Measurements from ENCODE around the gene MARCHF3. TPM values are rescaled to one million over a fixed set of nuclear protein-coding genes. Genes with fewer than 3 reads are reported as not detected.

MARCHF3 gene
- total and polyA plus RNA-seq, 2 donors (not counting 1 experiment from before 2014, with no cell fraction given) = 8.6 to 11.6 TPM

- no peak for DNase-seq (ENCODE audit: low read depth in 2 of 2)
- Histone ChIP-seq H3K4me2 (ENCODE audit: extremely low read depth, insufficient read depth, low read length) (no peak overlapping the region), H3K4me3 (replicated peaks in 1 of 4; ENCODE audit: control extremely low read depth in 1 of 4, insufficient read depth in 1 of 4, low read depth in 3 of 4, low read length in 4 of 4) (no peak overlapping the region), H3K27me3 (ENCODE audit: control insufficient read depth, insufficient read depth, low read length) (no peaks in the 10 kb centered on the region), H3K79me2 (ENCODE audit: control insufficient read depth, insufficient read depth, low read length) (no peaks in the 10 kb centered on the region), H3K9me3 (ENCODE audit: control insufficient read depth, insufficient read depth, low read depth, low read length) (no peaks in the 10 kb centered on the region), H3K9ac (ENCODE audit: insufficient read depth, low read length) (no peak overlapping the region), H3K36me3 (ENCODE audit: control insufficient read depth, insufficient read depth, low read length) (no peaks in the 10 kb centered on the region), H3K27ac (ENCODE audit: insufficient read depth, low read length) (no peak overlapping the region), H3K4me1 (ENCODE audit: control insufficient read depth, extremely low read depth, insufficient read depth, low read length) (no peaks in the 10 kb centered on the region), H2AFZ (ENCODE audit: low read length) (no peak overlapping the region), H4K20me1 (ENCODE audit: control insufficient read depth, extremely low read depth, insufficient read depth, low read length) (no peaks in the 10 kb centered on the region)
- no peak for TF ChIP-seq EZH2 (IDR thresholded peaks at IDR 0.05; ENCODE audit: low read length, missing control alignments)
- TF ChIP-seq, protein P1, sequence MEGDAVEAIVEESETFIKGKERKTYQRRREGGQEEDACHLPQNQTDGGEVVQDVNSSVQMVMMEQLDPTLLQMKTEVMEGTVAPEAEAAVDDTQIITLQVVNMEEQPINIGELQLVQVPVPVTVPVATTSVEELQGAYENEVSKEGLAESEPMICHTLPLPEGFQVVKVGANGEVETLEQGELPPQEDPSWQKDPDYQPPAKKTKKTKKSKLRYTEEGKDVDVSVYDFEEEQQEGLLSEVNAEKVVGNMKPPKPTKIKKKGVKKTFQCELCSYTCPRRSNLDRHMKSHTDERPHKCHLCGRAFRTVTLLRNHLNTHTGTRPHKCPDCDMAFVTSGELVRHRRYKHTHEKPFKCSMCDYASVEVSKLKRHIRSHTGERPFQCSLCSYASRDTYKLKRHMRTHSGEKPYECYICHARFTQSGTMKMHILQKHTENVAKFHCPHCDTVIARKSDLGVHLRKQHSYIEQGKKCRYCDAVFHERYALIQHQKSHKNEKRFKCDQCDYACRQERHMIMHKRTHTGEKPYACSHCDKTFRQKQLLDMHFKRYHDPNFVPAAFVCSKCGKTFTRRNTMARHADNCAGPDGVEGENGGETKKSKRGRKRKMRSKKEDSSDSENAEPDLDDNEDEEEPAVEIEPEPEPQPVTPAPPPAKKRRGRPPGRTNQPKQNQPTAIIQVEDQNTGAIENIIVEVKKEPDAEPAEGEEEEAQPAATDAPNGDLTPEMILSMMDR (conservative IDR thresholded peaks at IDR 0.05 in 1 of 2, IDR thresholded peaks at IDR 0.05 in 1 of 2; ENCODE audit: low read depth in 1 of 2, low read length in 2 of 2) = no peak
Measured at GRCh38 chr5:126928041-126928440, 102.3 kb downstream of the MARCHF3 start.

DNA sequence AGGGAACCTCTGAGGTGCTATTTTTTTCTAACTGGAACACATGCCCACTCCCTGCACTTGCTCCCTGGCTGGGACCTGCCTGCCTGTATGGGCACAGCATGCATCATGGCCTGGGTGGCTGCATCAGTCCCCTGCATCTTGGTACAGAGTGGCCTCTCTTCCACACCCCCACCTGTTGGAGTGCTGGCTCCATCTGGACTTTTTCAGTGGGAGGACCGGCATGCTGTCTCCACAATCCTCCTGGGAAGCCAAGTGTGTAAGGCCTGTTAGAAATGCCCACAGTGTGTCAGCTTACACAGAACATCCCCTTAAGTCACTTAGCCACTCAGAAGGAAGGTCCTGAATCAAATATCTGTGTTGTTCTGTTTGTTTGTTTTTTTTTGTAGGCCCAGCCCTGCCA, 102.9 kb downstream of the MARCHF3 start:
- Histone ChIP-seq H2AFZ (ENCODE audit: low read length) (no peak overlapping the region), H3K27ac (ENCODE audit: insufficient read depth, low read length) (no peak overlapping the region), H3K27me3 (ENCODE audit: control insufficient read depth, insufficient read depth, low read length) (no peaks in the 10 kb centered on the region), H3K4me2 (ENCODE audit: extremely low read depth, insufficient read depth, low read length) (no peak overlapping the region), H3K4me1 (ENCODE audit: control insufficient read depth, extremely low read depth, insufficient read depth, low read length) (no peaks in the 10 kb centered on the region), H3K79me2 (ENCODE audit: control insufficient read depth, insufficient read depth, low read length) (no peaks in the 10 kb centered on the region), H4K20me1 (ENCODE audit: control insufficient read depth, extremely low read depth, insufficient read depth, low read length) (no peaks in the 10 kb centered on the region), H3K9ac (ENCODE audit: insufficient read depth, low read length) (no peak overlapping the region), H3K9me3 (ENCODE audit: control insufficient read depth, insufficient read depth, low read depth, low read length) (no peaks in the 10 kb centered on the region), H3K36me3 (ENCODE audit: control insufficient read depth, insufficient read depth, low read length) (no peaks in the 10 kb centered on the region), H3K4me3 (replicated peaks in 1 of 4; ENCODE audit: control extremely low read depth in 1 of 4, insufficient read depth in 1 of 4, low read depth in 3 of 4, low read length in 4 of 4) (no peak overlapping the region)
- no peak for DNase-seq (ENCODE audit: low read depth in 2 of 2)
- TF ChIP-seq, protein P1 (conservative IDR thresholded peaks at IDR 0.05 in 1 of 2, IDR thresholded peaks at IDR 0.05 in 1 of 2; ENCODE audit: low read depth in 1 of 2, low read length in 2 of 2) = no peak
- TF ChIP-seq EZH2 (IDR thresholded peaks at IDR 0.05; ENCODE audit: low read length, missing control alignments) = no peak

GRCh38 chr5:126926187-126926586, 104.2 kb downstream of the MARCHF3 start:
- H3K9ac ChIP-seq (ENCODE audit: insufficient read depth, low read length) = no peak overlapping the region
- no peak overlapping the region for H3K4me2 ChIP-seq (ENCODE audit: extremely low read depth, insufficient read depth, low read length)
- H3K9me3 ChIP-seq (ENCODE audit: control insufficient read depth, insufficient read depth, low read depth, low read length) = no peaks in the 10 kb centered on the region
- no peaks in the 10 kb centered on the region for H4K20me1 ChIP-seq (ENCODE audit: control insufficient read depth, extremely low read depth, insufficient read depth, low read length)
- no peaks in the 10 kb centered on the region for H3K36me3 ChIP-seq (ENCODE audit: control insufficient read depth, insufficient read depth, low read length)
- H3K79me2 ChIP-seq (ENCODE audit: control insufficient read depth, insufficient read depth, low read length) = no peaks in the 10 kb centered on the region
- no peaks in the 10 kb centered on the region for H3K4me1 ChIP-seq (ENCODE audit: control insufficient read depth, extremely low read depth, insufficient read depth, low read length)
- H2AFZ ChIP-seq (ENCODE audit: low read length) = no peak overlapping the region
- H3K4me3 ChIP-seq (replicated peaks in 1 of 4; ENCODE audit: control extremely low read depth in 1 of 4, insufficient read depth in 1 of 4, low read depth in 3 of 4, low read length in 4 of 4) = no peak overlapping the region
- DNase-seq (ENCODE audit: low read depth in 2 of 2) = peak in 1 of 2 donors; percentile 6
- TF ChIP-seq, protein P1 (conservative IDR thresholded peaks at IDR 0.05 in 1 of 2, IDR thresholded peaks at IDR 0.05 in 1 of 2; ENCODE audit: low read depth in 1 of 2, low read length in 2 of 2) = no peak
- TF ChIP-seq EZH2 (IDR thresholded peaks at IDR 0.05; ENCODE audit: low read length, missing control alignments) = no peak
- H3K27me3 ChIP-seq (ENCODE audit: control insufficient read depth, insufficient read depth, low read length) = no peaks in the 10 kb centered on the region
- no peak overlapping the region for H3K27ac ChIP-seq (ENCODE audit: insufficient read depth, low read length)

Data from fibroblast of lung (primary cell).